Superior temporal gyrus (tissue), 1 donor: ENCODE data around the gene FLYWCH1.

Experiments
- DNase-seq: peaks from one replicate; pipeline ENCODE4 v3.0.0-alpha.2; 2016; ENCODE audit errors: extremely low spot score

The FLYWCH1 gene, protein sequence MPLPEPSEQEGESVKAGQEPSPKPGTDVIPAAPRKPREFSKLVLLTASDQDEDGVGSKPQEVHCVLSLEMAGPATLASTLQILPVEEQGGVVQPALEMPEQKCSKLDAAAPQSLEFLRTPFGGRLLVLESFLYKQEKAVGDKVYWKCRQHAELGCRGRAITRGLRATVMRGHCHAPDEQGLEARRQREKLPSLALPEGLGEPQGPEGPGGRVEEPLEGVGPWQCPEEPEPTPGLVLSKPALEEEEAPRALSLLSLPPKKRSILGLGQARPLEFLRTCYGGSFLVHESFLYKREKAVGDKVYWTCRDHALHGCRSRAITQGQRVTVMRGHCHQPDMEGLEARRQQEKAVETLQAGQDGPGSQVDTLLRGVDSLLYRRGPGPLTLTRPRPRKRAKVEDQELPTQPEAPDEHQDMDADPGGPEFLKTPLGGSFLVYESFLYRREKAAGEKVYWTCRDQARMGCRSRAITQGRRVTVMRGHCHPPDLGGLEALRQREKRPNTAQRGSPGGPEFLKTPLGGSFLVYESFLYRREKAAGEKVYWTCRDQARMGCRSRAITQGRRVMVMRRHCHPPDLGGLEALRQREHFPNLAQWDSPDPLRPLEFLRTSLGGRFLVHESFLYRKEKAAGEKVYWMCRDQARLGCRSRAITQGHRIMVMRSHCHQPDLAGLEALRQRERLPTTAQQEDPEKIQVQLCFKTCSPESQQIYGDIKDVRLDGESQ

GRCh38 chr16:2911638-2912329, at the start of gene FLYWCH1:
Gene FLYWCH1, plus strand, starts transcription at chr16:2911931. Its CDS starts 17,755 bp downstream, at chr16:2929686.
- DNase-seq: peak; percentile 98

DNA sequence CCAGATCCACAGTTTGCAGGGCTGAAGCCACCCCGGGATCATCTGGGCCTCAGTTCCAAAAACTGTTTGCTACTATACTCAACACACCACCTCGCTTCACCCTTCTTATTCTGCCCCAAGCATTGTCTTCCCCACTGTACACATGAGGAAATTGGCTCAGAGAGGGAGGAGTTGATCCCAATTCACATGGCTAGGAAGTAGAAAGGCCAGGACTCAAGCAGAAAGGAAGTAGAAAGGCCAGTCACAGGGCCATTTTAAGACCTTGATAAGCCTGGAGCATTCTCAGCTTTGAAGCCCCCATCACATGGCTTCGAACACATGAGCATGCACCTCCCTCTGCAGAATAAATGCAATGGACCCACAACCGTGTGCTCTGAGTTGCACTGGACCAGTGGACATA, 46.1 kb upstream of the FLYWCH1 start:
- no peak for DNase-seq

DNA sequence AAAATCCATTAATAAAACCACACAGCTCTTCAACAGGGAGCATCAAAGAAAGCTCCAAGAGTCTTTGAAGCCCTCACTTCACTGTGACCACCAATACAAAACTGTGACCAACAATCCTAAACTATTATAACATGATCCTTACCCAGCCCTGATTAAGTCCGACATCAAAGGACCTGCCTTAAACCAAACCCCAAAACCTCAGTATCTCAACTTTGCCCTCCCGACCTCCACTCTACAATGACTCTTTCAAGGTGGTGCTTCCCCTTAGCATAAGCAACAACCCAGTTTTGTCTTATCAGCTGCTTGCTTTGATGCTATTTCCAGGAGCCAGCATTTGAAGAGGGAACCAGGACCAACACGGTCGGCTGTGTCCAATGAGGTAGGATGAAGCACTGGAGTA, 45.3 kb upstream of the FLYWCH1 start:
- DNase-seq: no peak

- no peak for DNase-seq
Measured at GRCh38 chr16:2867661-2867986, 44.1 kb upstream of the FLYWCH1 start.

DNA sequence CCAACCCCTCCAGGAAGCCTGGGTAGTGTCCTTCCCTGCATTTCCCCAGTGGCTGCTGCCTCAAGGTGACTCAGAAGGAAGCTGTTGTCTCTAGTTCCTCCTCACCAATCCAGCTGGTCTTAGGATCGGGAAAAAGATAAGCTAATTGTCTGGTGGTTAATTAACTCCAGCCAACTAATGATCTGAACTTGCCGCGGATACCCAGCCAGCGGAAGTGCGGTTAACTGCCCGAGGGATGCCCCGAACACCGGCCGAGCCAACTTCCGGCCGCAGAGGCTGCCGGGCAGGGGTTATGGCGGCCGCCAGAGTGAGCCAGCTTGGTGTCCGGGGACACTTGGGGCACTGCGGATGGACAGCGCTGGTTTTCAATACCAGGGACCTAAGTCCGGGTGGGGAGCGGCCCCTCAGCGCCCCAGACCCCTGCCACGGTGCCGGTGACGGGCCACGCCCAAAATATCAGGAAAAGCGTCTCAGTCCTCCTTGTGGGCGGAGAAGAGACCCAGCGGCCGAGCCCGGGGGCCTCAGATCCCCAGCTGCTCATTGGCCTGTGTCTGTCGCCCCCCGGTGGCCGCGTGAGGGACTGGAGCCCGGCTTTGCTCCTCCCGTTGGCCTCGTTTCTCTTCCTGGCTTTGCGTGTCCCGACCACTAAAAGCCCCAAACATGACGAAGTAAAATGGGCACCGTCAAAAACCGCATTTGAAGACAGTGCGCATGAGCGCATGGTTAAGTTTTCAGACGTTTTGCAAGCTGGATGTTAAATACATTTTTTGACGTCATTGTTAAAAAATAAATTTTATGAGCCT, 43.5 kb upstream of the FLYWCH1 start:
- peak; percentile 90 for DNase-seq

- no peak for DNase-seq
Measured at GRCh38 chr16:2871926-2872325, 39.8 kb upstream of the FLYWCH1 start.

- no peak for DNase-seq
Measured at GRCh38 chr16:2874032-2874911, 37.5 kb upstream of the FLYWCH1 start.

DNA sequence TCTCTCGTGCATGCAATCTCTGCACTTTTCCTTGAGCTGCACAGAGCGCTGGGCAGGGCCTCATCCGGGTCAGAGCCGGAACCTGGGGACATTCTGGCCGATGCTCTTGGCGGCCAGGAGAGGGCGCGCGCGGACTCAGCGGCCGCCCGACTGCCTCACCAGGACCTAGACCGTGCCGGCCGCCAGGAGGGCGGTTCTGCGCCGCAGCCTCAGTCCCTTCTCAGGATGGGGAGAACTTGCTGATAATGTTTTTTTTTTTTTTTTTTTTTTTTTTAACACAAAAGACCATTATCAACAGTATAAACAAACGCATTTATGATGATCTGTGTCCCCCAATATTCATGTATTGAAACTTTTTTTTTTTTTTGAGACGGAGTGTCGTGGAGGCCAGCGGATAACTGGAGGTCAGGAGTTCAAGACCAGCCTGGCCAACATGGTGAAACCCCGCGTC, 36.8 kb upstream of the FLYWCH1 start:
- peak; percentile 81 for DNase-seq

DNA sequence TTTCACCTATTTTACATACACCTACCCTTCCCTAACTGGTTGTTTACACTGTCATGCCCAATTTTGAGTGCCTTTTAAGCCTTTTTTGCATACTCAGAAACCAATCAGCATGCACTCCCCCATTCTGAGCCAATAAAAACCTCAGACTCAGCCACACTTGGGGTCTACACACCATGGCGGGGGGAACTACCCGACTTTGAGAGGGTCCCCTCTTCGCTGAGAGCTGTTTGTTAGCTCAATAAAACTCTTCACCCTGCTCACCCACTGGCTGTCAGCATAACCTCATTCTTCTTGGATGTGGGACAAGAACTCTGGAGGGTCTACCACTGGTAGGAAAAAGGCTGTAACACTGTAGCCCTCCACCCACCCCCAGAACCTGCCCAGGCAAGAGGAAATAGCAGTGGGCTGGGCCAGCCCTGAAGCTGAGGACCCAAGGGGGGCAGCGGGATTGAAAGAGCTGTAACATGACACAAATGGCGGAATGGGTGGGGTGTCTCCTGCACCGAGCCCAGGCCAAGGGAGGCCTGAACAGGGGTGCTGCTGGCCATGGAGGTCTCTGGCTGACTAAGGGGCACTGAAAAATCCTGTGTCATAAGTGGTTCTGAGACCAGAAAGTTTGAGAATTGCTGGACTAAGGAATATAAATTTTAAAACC, 31.8 kb upstream of the FLYWCH1 start:
- no peak for DNase-seq

- no peak for DNase-seq
Measured at GRCh38 chr16:2881783-2882649, 29.7 kb upstream of the FLYWCH1 start.

GRCh38 chr16:2882650-2883457, 28.9 kb upstream of the FLYWCH1 start, which contains the start of gene FLYWCH2:
Gene FLYWCH2, plus strand, starts transcription at chr16:2883215. Its CDS starts 13,235 bp downstream, at chr16:2896450.
- peak; percentile 99 for DNase-seq

- peak; percentile 22 for DNase-seq
Measured at GRCh38 chr16:2883458-2883908, 28.2 kb upstream of the FLYWCH1 start.

- no peak for DNase-seq
Measured at GRCh38 chr16:2884041-2884451, 27.7 kb upstream of the FLYWCH1 start.

DNA sequence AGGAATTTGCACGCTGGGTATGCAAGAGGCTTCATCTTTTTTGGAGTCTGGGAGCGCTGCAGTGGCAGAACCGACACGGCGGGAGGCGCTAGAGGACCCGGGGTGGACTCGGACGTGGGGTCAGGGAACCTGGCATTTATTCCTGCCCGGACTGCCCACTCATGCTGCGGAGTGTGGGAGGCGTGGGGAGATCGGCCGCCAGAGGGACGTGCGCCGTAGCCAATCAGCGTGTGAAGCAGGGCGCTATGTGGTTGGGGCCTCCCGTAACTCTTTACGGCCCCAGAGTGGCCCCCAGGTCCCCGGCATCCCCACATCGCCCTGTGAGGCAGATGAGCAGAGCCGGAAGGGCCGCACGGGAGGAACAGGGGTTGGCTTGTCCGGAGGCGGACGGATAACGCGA, 17.5 kb upstream of the FLYWCH1 start:
- DNase-seq: no peak

DNA sequence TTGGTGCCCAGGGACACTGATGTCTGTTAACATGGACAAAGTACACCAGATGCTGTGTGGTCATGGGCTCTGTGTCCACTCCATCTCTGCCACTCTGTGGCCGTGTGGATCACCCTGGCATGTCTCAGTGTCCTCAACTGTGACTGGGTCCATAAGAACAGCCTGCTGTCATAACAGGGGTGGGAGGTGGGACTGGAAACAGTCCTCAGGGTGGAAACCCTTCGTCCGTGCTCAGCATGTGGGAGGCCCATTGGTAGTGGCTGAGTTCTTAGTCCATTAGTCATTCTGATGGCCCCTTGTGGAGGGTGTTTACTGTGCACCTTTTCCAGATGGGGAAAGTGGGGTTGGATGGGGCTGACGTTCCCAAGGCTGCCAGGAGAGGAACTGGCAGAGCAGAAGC, 15.9 kb upstream of the FLYWCH1 start:
- no peak for DNase-seq

DNA sequence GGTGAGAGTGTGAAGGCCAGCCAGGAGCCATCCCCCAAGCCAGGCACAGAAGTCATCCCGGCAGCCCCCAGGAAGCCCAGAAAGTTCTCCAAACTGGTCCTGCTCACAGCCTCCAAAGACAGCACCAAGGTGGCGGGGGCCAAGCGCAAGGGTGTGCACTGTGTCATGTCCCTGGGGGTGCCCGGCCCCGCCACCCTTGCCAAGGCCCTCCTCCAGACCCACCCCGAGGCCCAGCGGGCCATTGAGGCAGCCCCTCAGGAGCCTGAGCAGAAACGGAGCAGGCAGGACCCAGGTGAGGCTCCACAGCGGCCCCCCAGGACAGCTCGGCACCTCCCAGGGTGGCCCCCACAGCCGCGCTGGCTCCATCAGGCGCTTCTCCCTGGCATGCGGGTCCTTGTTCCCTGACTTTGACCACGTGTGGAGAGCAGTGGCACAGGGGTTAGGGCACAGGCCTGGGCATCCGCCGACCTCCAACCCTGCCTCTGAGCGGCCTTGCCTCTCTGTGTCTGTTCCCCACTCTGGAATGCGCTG, 15.2 kb upstream of the FLYWCH1 start:
- DNase-seq: no peak

DNA sequence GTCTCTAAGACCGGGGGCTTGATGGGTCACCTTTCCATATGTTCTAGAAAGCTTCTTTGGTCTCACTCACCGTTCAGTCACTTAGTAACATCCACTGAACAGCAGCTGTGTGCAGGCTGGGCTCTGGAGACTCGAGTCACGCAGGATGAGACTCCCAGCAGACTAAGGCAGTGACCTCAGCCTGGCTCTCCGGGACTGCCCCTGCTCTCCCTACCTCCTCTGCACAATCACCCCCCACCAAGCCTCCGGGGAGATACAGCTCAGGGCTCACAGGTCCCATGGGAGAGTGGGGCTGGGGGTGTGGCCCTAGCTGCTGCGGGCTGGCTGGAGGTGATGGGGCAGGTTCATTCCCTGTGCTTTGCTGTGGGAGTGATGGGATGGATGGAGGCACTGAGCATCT, 14.6 kb upstream of the FLYWCH1 start:
- DNase-seq: no peak
